ENCODE measurements around the gene AACS. TPM values are rescaled to one million over a fixed set of nuclear protein-coding genes. Genes with fewer than 3 reads are reported as not detected.

The AACS gene
- total and polyA plus RNA-seq, 2 experiments from 2014 or later: 24.2 to 33.2 TPM

DNA sequence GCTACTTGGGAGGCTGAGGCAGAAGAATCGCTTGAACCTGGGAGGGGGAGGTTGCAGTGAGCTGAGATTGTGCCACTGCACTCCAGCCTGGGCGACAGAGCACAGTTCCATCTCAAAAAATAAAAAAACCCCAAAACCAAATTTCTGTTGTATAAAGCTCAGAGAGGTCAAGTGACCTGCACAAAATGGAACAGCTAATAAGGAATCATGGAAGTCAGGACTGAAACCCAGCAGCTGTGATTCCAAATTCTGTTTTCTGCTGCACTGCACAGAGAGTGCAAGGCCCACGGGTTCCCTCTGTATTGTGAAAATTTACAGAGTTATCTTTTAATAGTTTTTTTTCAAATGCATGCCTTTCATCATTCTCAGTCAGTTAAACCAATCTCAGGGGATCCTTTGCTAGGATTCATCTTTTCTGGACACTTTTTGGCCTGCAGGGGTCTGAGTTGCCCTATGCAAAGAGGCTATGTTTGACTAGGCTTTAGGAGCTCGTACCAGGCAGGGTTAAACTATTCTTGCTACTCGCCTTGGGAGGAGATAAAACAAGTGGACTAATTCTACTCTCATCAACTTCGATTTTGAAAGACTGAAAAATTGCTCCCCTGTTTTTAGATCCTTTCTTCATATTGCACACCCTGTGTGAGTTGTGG lies 26.1 kb upstream of the AACS start:
- H4K20me1 ChIP-seq (ENCODE audit: insufficient read depth, poor library complexity, severe bottlenecking): no peaks in the 10 kb centered on the region
- TF ChIP-seq CTCF (IDR thresholded peaks at IDR 0.05; ENCODE audit: poor library complexity) (no peak), EZH2 (IDR thresholded peaks at IDR 0.05; ENCODE audit: borderline replicate concordance) (no peak), EZH2phosphoT487 (IDR thresholded peaks at IDR 0.05; ENCODE audit: low read depth, severe bottlenecking, unreplicated experiment) (no peak)
- WGBS (ENCODE audit: low lambda C conversion rate, missing lambda C conversion rate): 69% methylated on average over 6 of the region's 6 CpGs
- no peak for DNase-seq (ENCODE audit: low spot score)
- no peaks in the 10 kb centered on the region for H3K36me3 ChIP-seq (replicated peaks; ENCODE audit: insufficient read depth, low read depth)
- H2AFZ ChIP-seq: no peak overlapping the region
- H3K9me3 ChIP-seq (ENCODE audit: low read depth): no peaks in the 10 kb centered on the region
- H3K4me2 ChIP-seq: no peak overlapping the region
- H3K9me2 ChIP-seq (replicated peaks; ENCODE audit: insufficient read depth): no peaks in the 10 kb centered on the region
- no peaks in the 10 kb centered on the region for H3K4me1 ChIP-seq (ENCODE audit: insufficient read depth)
- H3K4me3 ChIP-seq: no peak overlapping the region
- no peaks in the 10 kb centered on the region for H3K79me2 ChIP-seq
- no peaks in the 10 kb centered on the region for H3K27me3 ChIP-seq
- no peak overlapping the region for H3K27ac ChIP-seq

DNA sequence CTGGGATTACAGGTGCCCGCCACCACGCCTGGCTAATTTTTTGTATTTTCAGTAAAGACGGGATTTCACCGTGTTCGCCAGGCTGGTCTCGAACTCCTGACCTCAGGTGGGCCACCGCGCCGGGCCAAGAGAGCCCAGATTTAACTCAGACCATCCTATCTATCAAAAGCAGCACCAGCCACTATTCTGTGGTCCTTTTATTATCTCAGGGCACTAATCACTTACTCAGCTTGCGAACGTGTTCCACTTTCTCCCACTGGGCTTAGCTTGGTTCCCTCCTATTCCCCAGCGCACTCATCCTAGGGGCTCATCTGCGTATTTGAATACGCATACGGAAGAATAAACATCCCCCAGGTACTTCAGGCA lies 16.2 kb upstream of the AACS start:
- no peak for TF ChIP-seq CTCF (IDR thresholded peaks at IDR 0.05; ENCODE audit: poor library complexity)
- no peak for TF ChIP-seq EZH2 (IDR thresholded peaks at IDR 0.05; ENCODE audit: borderline replicate concordance)
- no peak for TF ChIP-seq EZH2phosphoT487 (IDR thresholded peaks at IDR 0.05; ENCODE audit: low read depth, severe bottlenecking, unreplicated experiment)
- no peaks in the 10 kb centered on the region for H4K20me1 ChIP-seq (ENCODE audit: insufficient read depth, poor library complexity, severe bottlenecking)
- H2AFZ ChIP-seq: peak overlapping the region; percentile 15
- H3K4me2 ChIP-seq: peak overlapping the region; percentile 71
- 90% methylated on average over 15 of the region's 15 CpGs for WGBS (ENCODE audit: low lambda C conversion rate, missing lambda C conversion rate)
- no peaks in the 10 kb centered on the region for H3K79me2 ChIP-seq
- no peaks in the 10 kb centered on the region for H3K36me3 ChIP-seq (replicated peaks; ENCODE audit: insufficient read depth, low read depth)
- no peaks in the 10 kb centered on the region for H3K27me3 ChIP-seq
- DNase-seq (ENCODE audit: low spot score): no peak
- H3K4me3 ChIP-seq: no peak overlapping the region
- H3K27ac ChIP-seq: no peak overlapping the region
- no peaks in the 10 kb centered on the region for H3K9me3 ChIP-seq (ENCODE audit: low read depth)
- H3K4me1 ChIP-seq (ENCODE audit: insufficient read depth): no peaks in the 10 kb centered on the region
- no peaks in the 10 kb centered on the region for H3K9me2 ChIP-seq (replicated peaks; ENCODE audit: insufficient read depth)

DNA sequence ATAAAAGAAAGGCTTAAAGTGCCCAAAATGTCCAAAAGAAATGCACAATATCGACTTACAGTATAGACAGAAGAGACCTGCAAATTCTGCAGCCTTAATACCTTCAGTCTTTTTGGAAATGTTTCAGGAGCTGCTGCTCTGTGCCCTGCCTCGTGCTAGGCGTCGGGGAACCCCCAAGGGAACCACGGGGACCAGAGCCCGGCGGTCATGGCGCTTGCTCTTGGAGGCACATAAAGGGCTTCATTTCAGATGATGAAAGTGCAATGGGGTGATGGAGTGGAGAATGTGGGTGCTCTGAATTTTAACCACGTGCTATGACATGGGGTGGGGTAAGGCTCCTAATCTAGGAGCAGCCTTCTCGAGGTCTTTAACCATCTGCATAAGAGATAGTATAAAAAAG lies 14.8 kb upstream of the AACS start:
- WGBS (ENCODE audit: low lambda C conversion rate, missing lambda C conversion rate): 94% methylated on average over 10 of the region's 10 CpGs
- Histone ChIP-seq H3K4me2 (no peak overlapping the region), H3K4me3 (no peak overlapping the region), H3K27ac (no peak overlapping the region), H3K4me1 (ENCODE audit: insufficient read depth) (no peaks in the 10 kb centered on the region), H3K9me3 (ENCODE audit: low read depth) (no peaks in the 10 kb centered on the region), H4K20me1 (ENCODE audit: insufficient read depth, poor library complexity, severe bottlenecking) (no peaks in the 10 kb centered on the region), H3K27me3 (no peaks in the 10 kb centered on the region), H3K9me2 (replicated peaks; ENCODE audit: insufficient read depth) (no peaks in the 10 kb centered on the region), H2AFZ (no peak overlapping the region), H3K36me3 (replicated peaks; ENCODE audit: insufficient read depth, low read depth) (no peaks in the 10 kb centered on the region), H3K79me2 (no peaks in the 10 kb centered on the region)
- TF ChIP-seq EZH2 (IDR thresholded peaks at IDR 0.05; ENCODE audit: borderline replicate concordance) (no peak), CTCF (IDR thresholded peaks at IDR 0.05; ENCODE audit: poor library complexity) (no peak), EZH2phosphoT487 (IDR thresholded peaks at IDR 0.05; ENCODE audit: low read depth, severe bottlenecking, unreplicated experiment) (no peak)
- no peak for DNase-seq (ENCODE audit: low spot score)

All from hepatocyte (in vitro differentiated cells).